ENCODE measurements around the gene EGLN1. TPM values are rescaled to one million over a fixed set of nuclear protein-coding genes. Genes with fewer than 3 reads are reported as not detected.

EGLN1 gene
- total and polyA plus RNA-seq, 2 donors = 26.3 to 73.3 TPM

DNA sequence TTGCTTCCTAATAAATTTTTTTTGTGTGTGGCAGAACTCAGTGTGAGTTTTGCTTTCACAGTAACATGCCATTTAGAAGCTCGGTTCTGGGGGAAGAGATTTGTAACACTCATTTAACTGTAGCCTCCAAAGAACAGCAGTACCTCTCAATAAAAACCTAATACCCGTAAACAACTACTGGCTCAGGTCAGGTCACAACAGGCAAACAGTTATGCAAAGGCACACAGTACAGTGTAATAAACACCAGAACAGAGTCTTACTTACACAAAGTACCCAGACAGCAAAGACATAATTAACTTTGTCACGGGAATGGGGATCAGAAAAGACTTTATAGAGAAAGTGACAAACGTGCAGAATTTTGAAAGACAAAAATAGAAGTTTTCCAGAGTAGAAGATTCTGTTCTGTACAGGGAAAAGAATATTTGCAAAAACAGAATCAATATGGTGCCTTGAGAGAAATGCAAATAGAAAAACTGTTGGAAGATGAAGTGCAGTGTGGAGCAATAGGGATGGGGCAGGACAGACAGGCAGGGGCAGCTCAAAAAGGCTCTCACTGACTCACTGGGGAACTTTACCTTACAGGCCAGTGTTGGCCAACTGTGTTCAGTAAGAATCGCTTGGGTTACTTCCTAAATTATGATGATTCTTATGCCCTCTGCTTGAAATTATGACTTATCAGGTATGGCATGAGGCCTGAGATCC is 38.8 kb downstream of the EGLN1 start:
- Histone ChIP-seq H3K36me3 (ENCODE audit: insufficient read depth) (no peaks in the 10 kb centered on the region), H3K4me1 (ENCODE audit: insufficient read depth) (peaks cover 5% of the 10 kb centered on the region), H3K27ac (ENCODE audit: low read depth) (no peak overlapping the region), H3K4me3 (ENCODE audit: low read depth, low read length) (no peak overlapping the region)
- 57% methylated on average over 5 of the region's 5 CpGs for WGBS
- no peak for DNase-seq (ENCODE audit: extremely low spot score)

DNA sequence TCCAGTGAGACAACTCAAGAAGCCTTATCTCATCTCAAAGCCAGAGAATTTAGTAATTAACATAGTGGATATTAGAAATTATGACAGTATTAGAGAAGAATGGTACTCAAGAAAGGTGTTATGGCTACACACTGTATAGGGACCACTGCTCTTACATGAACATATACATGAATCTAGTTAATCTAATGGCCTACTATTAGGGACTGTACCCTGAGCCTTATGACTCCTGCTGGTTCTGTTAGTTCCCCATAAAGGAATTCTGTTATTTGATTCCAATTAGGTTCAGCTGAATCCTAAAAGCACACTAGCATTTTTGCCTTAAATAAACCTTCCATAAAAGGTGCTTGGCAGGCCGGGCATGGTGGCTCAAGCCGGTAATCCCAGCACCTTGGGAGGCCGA is 39.7 kb downstream of the EGLN1 start:
- 88% methylated on average over 3 of the region's 3 CpGs for WGBS
- Histone ChIP-seq H3K4me1 (ENCODE audit: insufficient read depth) (peaks cover 5% of the 10 kb centered on the region), H3K4me3 (ENCODE audit: low read depth, low read length) (no peak overlapping the region), H3K27ac (ENCODE audit: low read depth) (no peak overlapping the region), H3K36me3 (ENCODE audit: insufficient read depth) (no peaks in the 10 kb centered on the region)
- DNase-seq (ENCODE audit: extremely low spot score) = no peak

DNA sequence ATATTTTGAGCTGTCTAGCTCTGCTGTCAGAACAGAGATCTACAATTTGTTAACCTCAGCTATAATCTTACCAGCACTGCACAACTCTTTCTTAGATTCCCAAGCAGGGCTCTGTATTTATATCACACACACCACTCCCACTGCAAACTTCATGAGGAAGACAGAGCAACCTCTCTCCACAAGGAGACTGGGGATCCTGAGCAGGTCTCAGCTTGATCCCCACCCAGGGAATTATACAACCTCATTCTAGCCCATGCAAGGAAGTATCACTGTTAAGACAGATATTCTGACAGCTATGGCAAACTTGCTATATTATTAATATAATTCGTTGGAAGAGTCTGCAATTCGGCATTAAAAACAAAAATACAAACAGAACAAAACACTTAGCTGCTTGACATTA is 40.4 kb downstream of the EGLN1 start:
- 74% methylated on average over 2 of the region's 2 CpGs for WGBS
- no peak for DNase-seq (ENCODE audit: extremely low spot score)
- H3K4me3 ChIP-seq (ENCODE audit: low read depth, low read length) = no peak overlapping the region
- H3K36me3 ChIP-seq (ENCODE audit: insufficient read depth) = no peaks in the 10 kb centered on the region
- H3K4me1 ChIP-seq (ENCODE audit: insufficient read depth) = peaks cover 5% of the 10 kb centered on the region
- H3K27ac ChIP-seq (ENCODE audit: low read depth) = no peak overlapping the region

DNA sequence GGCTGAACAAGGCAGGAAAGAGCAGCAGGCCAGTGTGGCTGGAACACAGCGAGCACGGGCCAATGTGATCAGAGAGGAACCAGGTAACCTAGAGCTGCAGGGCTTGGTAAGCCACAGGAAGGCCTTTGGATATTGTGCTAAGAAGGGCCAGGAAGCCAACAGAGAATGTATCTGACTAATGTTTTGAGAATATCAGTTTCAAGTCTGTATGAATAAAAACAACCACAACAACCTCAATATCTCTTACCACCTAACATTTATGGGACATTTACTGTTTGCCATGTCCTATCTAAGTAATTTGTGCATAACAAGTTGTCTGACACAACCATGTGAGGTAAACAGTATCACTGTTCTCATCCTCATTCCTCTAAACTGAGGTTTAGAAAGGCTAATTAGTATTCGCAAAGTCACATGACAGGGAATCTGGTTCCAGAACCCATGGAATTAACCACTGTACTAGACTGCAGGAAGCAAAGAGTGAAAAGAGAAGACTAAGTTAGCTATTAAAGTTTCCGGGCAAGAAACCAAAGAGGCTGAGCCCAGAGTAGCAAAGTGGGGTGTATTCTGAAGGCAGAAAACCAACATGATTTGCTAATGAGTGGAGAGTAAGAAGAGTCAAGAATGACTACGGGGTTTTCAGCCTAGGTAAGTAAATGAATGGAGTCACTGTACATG is 45.1 kb downstream of the EGLN1 start:
- WGBS = 80% methylated on average over 5 of the region's 5 CpGs
- no peak for DNase-seq (ENCODE audit: extremely low spot score)
- Histone ChIP-seq H3K4me1 (ENCODE audit: insufficient read depth) (no peaks in the 10 kb centered on the region), H3K27ac (ENCODE audit: low read depth) (no peak overlapping the region), H3K4me3 (ENCODE audit: low read depth, low read length) (no peak overlapping the region), H3K36me3 (ENCODE audit: insufficient read depth) (no peaks in the 10 kb centered on the region)

DNA sequence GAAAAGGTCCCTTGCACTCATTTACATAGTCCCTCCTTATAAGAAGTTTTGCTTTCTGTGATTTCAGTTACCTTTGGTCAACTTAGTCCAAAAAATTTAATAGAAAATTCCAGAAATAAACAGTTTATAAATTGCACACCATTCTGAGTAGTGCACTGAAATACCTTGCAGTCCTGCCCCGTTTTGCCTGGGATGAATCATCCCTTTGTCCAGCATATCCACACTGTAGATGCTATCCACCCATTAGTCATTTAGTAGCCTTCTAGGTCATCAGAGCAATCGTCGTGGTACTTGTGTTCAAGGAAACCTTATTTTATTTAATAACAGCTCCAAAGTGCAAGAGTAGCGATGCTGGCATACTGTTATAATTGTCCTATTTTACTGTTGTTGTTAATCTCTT is 46.0 kb downstream of the EGLN1 start:
- H3K4me1 ChIP-seq (ENCODE audit: insufficient read depth) = no peaks in the 10 kb centered on the region
- 62% methylated on average over 4 of the region's 4 CpGs for WGBS
- DNase-seq (ENCODE audit: extremely low spot score) = no peak
- H3K4me3 ChIP-seq (ENCODE audit: low read depth, low read length) = no peak overlapping the region
- H3K27ac ChIP-seq (ENCODE audit: low read depth) = no peak overlapping the region
- H3K36me3 ChIP-seq (ENCODE audit: insufficient read depth) = no peaks in the 10 kb centered on the region

DNA sequence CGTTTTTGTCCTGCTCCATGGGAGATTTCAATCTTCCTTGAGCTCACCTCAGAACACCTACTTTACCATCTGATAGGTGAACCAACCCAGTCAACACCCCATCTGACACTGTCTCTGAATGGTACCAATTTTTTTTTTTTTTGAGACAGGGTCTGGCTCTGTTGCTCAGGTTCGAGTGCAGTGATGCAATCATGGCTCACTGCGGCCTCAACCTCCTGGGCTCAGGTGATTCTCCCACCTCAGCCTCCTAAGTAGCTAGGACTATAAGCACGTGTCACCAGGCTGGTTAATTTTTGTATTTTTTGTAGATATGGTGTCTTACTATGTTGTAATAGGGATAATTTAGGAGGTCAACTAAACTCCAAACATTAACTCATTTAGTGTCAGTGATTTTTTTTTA is 47.7 kb downstream of the EGLN1 start:
- no peak for DNase-seq (ENCODE audit: extremely low spot score)
- no peak overlapping the region for H3K27ac ChIP-seq (ENCODE audit: low read depth)
- 79% methylated on average over 4 of the region's 4 CpGs for WGBS

DNA sequence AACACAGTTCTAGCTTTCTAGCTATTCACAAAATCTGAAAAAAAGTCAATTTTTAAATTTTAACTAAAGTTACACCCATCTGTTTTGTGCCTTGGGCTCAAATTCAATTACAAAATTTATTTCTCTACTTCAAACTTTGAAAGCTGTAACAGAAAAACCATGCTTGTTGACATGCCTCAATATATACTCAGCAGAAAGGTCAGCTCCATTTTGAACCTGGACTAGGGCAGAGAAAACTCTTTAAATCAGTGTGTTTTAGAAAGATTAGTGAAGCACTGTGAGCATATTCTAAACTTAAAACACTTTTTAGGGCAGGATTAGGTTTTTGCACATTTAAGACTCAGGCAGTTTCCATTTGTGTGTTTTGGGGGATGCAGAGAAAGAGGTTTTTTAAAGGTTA is 49.6 kb downstream of the EGLN1 start:
- H3K4me3 ChIP-seq (ENCODE audit: low read depth, low read length) = no peak overlapping the region
- H3K27ac ChIP-seq (ENCODE audit: low read depth) = no peak overlapping the region
- no peak for DNase-seq (ENCODE audit: extremely low spot score)
- H3K36me3 ChIP-seq (ENCODE audit: insufficient read depth) = peaks cover 2% of the 10 kb centered on the region
- no peaks in the 10 kb centered on the region for H3K4me1 ChIP-seq (ENCODE audit: insufficient read depth)

More for the DNA sequence above, 47.7 kb downstream of the EGLN1 start:
- Histone ChIP-seq H3K36me3 (ENCODE audit: insufficient read depth) (peaks cover under 1% of the 10 kb centered on the region), H3K4me3 (ENCODE audit: low read depth, low read length) (no peak overlapping the region), H3K4me1 (ENCODE audit: insufficient read depth) (no peaks in the 10 kb centered on the region)

DNA sequence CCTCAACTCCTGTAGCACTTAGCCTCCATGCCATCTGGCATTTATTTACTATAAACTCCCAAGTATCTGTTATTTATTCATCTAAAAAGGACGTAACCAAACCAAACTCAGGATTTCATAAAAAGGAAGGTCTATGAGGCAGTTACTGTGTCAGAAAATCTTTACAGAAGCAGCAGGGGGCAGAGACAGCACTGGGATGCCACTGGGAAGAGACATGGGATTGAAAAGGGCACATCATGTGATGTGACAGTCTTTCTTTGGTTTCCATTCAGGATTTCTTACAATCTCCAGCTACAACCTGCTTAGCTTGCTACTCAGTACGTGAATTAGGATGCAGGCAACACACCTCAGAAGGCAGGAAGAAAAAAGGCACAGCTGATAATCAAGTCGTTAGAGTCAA is 52.8 kb downstream of the EGLN1 start:
- 88% methylated on average over 3 of the region's 3 CpGs for WGBS
- peaks cover 2% of the 10 kb centered on the region for H3K36me3 ChIP-seq (ENCODE audit: insufficient read depth)
- no peaks in the 10 kb centered on the region for H3K4me1 ChIP-seq (ENCODE audit: insufficient read depth)
- no peak overlapping the region for H3K4me3 ChIP-seq (ENCODE audit: low read depth, low read length)
- no peak overlapping the region for H3K27ac ChIP-seq (ENCODE audit: low read depth)
- no peak for DNase-seq (ENCODE audit: extremely low spot score)

DNA sequence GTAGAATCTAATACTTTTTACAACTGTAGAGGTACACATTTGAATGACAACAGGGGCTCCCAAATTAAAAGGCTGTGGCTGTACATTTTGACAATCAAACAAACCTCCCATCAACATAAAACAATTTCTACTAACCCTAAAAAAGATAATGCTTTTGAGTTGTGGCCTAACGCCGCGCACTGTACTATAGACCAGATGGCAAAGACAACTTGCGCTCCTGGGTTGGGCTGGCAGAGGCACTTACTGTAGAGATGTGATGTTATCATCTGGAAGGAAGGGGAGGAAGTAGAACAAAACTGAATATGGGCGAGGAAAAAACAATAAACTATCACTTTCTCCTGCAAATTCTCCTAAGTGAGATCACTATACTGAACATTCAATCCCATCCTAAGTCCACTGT is 57.9 kb downstream of the EGLN1 start:
- Histone ChIP-seq H3K4me3 (ENCODE audit: low read depth, low read length) (no peak overlapping the region), H3K4me1 (ENCODE audit: insufficient read depth) (no peaks in the 10 kb centered on the region), H3K36me3 (ENCODE audit: insufficient read depth) (no peaks in the 10 kb centered on the region), H3K27ac (ENCODE audit: low read depth) (no peak overlapping the region)
- 67% methylated on average over 5 of the region's 5 CpGs for WGBS
- DNase-seq (ENCODE audit: extremely low spot score) = no peak

DNA sequence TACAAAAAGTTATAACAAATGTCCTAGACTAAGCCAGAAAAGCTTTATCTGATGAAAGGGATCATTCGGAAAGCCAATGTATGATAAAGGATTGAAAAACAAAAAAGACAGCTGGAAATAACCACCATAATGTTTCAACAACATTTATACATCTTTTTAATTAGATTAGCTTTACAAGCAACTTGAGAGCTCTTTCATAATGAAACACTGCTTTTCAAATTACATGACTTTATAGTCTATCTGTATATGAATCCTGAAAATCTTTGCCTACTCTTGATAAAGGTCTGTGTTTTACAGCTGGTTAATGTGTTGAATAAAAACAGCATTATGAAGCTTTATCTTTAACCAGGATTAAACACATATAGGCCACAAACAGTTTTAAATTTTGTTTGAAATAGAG is 58.5 kb downstream of the EGLN1 start:
- DNase-seq (ENCODE audit: extremely low spot score) = no peak
- no peaks in the 10 kb centered on the region for H3K36me3 ChIP-seq (ENCODE audit: insufficient read depth)
- no peak overlapping the region for H3K4me3 ChIP-seq (ENCODE audit: low read depth, low read length)
- H3K27ac ChIP-seq (ENCODE audit: low read depth) = no peak overlapping the region
- 45% methylated on average over 1 of the region's 1 CpG for WGBS
- H3K4me1 ChIP-seq (ENCODE audit: insufficient read depth) = no peaks in the 10 kb centered on the region

DNA sequence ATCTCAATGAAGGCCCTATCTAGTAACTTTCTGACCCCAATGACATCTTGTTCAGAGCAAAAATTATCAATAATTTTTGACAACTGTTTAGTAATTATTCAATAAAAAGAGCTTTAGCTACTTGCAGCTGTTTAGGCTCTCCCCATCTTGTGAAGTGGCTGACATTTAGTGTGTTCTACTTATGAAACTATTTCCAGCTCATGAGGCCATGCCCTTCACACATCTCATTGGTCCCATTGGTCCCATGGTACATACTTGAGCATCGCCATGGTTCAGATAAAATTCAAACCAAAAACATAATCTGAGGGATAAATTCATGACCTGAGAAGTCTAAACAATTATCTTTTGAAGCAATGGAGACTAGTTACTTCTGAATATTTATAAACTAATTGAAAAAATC is 59.8 kb downstream of the EGLN1 start:
- 91% methylated on average over 1 of the region's 1 CpG for WGBS

DNA sequence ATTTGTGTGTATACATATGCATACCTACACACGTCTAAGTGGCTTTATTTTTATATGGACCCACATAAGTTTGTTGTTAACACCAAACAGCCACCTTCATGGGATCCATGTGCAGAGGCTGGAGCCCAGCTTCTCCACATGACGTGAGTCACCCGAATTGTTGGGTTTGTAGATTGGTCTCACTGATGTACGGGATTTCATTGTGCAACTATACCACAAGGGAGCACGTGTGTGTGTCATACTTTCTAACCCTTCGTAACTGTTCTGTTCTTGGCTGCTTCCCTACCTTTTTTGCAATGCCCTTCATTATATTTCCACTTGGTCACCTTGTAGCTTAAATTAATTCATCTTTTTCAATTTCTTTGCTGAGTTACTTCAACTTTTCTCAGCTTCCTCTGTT is 63.0 kb downstream of the EGLN1 start:
- DNase-seq (ENCODE audit: extremely low spot score) = no peak
- H3K27ac ChIP-seq (ENCODE audit: low read depth) = no peak overlapping the region
- 80% methylated on average over 6 of the region's 6 CpGs for WGBS
- H3K4me1 ChIP-seq (ENCODE audit: insufficient read depth) = no peaks in the 10 kb centered on the region
- H3K36me3 ChIP-seq (ENCODE audit: insufficient read depth) = peaks cover 2% of the 10 kb centered on the region
- no peak overlapping the region for H3K4me3 ChIP-seq (ENCODE audit: low read depth, low read length)

More for the DNA sequence above, 59.8 kb downstream of the EGLN1 start:
- Histone ChIP-seq H3K4me3 (ENCODE audit: low read depth, low read length) (no peak overlapping the region), H3K36me3 (ENCODE audit: insufficient read depth) (no peaks in the 10 kb centered on the region), H3K27ac (ENCODE audit: low read depth) (no peak overlapping the region), H3K4me1 (ENCODE audit: insufficient read depth) (no peaks in the 10 kb centered on the region)
- no peak for DNase-seq (ENCODE audit: extremely low spot score)

DNA sequence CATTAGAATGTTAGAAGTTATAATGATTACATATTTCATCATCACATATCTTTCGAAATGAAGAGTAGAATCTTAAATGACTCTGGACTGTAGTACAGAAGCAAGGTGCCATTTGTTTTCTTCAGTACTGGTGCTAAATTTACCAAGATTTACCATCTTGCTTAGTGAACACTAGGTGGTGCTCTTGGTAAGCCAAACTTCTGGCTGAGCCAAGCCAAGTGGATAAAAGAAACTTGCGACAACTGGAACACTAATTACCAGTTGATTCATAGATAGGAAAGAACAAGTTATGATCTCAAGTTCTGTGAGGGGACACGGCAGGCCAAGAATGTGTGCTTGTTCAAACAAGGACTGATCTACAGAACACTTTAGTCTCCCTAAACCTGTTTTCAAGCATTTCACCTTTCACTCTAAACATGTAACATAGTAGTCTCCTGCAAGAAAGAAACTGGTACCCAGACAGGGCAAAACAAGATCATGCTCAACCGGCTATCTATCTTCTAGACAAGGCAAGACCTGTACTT is 64.2 kb downstream of the EGLN1 start:
- no peaks in the 10 kb centered on the region for H3K4me1 ChIP-seq (ENCODE audit: insufficient read depth)
- peaks cover 3% of the 10 kb centered on the region for H3K36me3 ChIP-seq (ENCODE audit: insufficient read depth)
- 14% methylated on average over 4 of the region's 4 CpGs for WGBS
- peak; percentile 62 for DNase-seq (ENCODE audit: extremely low spot score)
- no peak overlapping the region for H3K27ac ChIP-seq (ENCODE audit: low read depth)
- H3K4me3 ChIP-seq (ENCODE audit: low read depth, low read length) = no peak overlapping the region

DNA sequence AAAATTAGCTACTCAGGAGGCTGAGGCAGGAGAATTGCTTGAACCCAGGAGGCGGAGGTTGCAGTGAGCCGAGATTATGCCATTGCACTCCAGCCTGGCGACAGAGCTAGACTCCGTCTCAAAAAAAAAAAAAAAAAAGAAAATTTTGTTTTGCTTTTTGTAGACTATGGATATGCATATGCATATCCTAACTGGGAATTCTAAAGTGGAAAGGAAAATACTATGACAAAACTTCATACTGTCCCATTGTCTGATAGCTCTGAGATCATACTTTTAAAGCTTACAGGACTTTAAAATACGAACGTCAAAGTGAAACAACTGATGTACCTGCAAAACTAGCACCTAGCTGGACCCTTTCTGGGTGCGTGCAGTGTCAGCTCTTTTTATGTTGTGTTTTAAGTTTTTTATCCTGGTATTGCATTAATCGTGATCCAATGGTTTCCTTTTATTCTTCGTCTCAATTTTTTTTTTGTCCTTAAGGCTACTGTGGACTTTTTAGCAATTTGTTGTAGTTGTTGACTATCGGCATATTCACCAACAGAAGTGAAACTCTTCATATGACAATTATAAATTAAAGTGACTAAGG is 64.8 kb downstream of the EGLN1 start:
- Histone ChIP-seq H3K4me1 (ENCODE audit: insufficient read depth) (no peaks in the 10 kb centered on the region), H3K27ac (ENCODE audit: low read depth) (no peak overlapping the region), H3K36me3 (ENCODE audit: insufficient read depth) (peaks cover 6% of the 10 kb centered on the region), H3K4me3 (ENCODE audit: low read depth, low read length) (no peak overlapping the region)
- DNase-seq (ENCODE audit: extremely low spot score) = no peak
- WGBS = 80% methylated on average over 10 of the region's 10 CpGs
